Endothelial cell of hepatic sinusoid (primary cell): ENCODE data around the gene FHIT.
"Not testable (repeated sequence)": the region's sequence is repeated elsewhere in the genome, so short reads cannot be mapped to it uniquely, and the experiment has no call there.

Experiments used
- in situ Hi-C: cut with HindIII; loops from 2 replicates; pipeline ENCODE4 v1.10.0; 2017; ENCODE audit warnings: low sequenced_read_pairs

Gene FHIT

DNA sequence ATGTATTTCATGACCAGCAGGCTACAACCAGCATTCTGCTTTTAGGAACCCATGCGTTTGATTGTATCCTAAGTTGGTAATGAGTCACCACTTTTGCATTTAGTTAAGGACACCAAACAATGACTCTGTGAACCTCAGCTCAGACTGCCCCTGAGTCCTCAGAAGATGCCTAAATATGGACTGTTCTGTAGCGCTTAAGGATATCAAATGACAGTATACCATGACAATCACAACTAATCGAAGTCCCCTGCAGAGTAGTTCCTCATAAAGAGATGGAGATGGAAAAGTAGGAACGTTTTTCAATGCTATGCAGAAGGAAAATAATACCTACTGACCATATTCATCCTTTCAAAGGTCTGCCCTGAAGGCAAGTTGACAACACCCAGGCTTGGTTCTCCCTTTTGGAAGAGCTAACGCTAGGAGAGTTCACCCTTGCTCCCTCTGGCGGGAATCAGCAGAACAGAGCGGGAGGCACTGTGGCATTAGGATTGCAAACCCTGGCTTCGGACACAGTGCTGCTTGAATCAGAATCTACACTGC is 508.6 kb downstream of the FHIT start:
- in situ Hi-C loops, result no loop called here

GRCh38 chr3:60737633-60738399 is 513.4 kb downstream of the FHIT start:
- in situ Hi-C loops, result no loop called here

GRCh38 chr3:60730371-60730770 is 520.9 kb downstream of the FHIT start:
- in situ Hi-C loops, result no loop called here

GRCh38 chr3:60729056-60729455 is 522.2 kb downstream of the FHIT start:
- in situ Hi-C loops, result no loop called here

DNA sequence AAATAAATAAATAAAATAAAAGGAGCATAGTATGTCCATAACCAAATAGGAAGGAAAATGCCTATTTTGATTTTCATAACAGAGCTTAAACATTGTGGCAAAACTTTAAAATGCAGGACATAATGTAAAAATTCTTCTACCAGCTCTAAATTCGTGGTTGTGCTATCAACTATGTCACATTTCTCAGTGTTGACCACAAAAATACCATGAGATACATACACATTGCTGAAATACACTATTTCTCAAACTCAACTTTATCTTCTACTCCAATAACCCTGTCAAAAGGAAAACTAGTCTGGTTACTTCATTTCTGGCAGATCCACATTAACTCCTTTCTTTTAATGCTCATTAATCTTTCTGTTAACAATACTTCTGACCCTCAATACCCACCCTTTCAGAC is 523.2 kb downstream of the FHIT start:
- in situ Hi-C loops, result no loop called here

DNA sequence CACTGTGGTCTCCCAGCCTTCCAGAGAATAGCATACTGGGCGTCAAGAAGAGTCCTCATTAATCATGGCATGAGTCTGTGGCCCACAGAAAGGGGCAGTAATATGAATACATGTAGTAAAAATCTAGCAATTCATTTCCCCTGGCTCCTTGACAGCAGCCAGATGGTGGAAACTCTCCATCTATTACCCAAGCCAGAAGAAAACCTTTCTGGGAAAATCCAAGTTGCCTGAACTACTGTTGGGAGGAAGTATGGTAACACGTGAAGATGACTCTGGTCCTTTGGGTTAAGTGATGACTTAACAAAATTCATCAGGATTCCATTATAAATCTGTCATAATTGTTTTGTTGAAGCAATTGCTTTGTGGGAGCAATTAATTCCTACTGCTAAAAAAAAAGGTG is 530.5 kb downstream of the FHIT start:
- in situ Hi-C loops, result no loop called here

DNA sequence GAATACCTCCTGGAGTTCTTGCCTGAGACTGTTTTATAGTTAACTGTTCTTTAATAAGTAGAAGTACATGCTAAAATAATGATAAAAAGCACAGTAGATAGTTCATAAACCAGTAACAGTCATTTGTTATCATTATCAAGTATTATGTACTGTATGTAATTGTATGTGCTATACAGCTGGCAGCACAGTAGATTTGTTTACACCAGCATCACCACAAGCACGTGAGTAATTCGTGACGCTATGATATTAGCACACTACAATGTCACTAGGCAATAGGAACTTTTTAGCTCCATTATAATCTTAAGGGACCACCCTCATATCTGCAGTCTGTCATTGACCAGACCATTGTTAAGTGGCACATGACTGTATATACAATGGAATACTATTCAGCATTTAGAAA is 534.7 kb downstream of the FHIT start:
- in situ Hi-C loops, result no loop called here

- in situ Hi-C loops, result no loop called here
Measured at GRCh38 chr3:60708191-60708975, 542.9 kb downstream of the FHIT start.

DNA sequence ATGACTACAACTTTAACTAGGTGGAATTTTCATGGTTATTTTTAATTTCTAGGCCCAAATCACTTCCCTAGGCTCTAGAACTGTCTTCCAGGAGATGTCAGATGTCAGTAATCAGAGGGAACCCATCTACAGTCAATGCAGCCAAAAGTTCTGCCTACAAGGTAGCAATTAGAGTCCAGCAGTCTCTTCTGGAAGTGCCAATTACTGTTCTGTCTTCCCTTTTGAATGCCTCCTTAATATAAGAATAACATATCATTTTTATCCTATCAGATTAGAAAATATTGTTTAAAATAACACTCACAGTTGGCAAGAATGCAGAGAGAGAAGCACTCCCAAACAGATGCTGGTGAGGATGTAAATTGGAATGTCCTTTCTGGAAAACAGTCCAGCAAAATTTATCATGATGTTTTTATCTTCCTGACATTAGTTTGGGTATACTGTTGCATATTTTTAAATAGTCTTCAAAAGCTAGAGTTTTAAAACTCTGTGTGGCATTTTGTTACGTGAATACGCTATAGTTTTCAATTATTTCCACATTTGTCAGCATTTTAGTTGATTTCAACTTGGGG is 543.7 kb downstream of the FHIT start:
- in situ Hi-C loops, result no loop called here

- in situ Hi-C loops, result no loop called here
Measured at GRCh38 chr3:60703956-60704736, 547.1 kb downstream of the FHIT start.

DNA sequence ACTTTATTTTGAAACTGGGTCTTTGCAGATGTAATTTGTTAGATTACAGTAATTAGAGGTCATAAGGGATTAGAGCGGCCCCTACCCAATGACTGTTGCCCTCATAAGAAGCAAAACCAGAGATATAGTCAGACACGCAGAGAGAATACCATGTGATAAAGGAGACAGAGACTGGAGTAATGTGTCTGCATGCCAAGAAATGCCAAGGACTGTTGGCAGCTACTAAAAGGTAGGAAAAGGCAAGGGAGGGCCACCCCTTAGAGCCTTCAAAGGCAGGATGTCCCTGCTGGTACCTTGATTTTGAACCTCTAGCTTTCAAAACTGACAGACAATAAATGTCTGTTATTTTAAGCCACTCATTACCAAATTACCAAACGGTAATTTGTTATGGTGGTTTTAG is 548.2 kb downstream of the FHIT start:
- in situ Hi-C loops, result no loop called here

GRCh38 chr3:60698117-60698516 is 553.1 kb downstream of the FHIT start:
- in situ Hi-C loops, result no loop called here

DNA sequence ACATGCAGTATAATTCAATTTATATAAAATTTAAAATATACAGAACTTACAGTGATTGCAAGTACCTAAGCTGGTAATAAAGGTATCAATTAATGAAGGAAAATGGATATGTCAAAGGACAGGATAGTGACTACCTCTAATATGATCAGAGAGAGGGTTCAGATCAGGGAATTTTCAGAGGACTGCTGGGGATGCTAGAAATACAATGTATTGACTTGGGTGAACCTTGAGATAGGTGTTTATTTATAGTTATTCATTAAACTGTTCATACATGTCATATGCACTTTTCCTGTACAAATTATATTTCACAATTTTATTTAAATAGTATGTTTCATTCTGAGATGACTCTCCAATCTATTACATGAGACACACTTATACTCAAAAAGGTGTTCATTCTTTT is 554.1 kb downstream of the FHIT start:
- in situ Hi-C loops, result no loop called here

- in situ Hi-C loops, result no loop called here
Measured at GRCh38 chr3:60696428-60697125, 554.7 kb downstream of the FHIT start.

- in situ Hi-C loops, result no loop called here
Measured at GRCh38 chr3:60675424-60675823, 575.8 kb downstream of the FHIT start.

DNA sequence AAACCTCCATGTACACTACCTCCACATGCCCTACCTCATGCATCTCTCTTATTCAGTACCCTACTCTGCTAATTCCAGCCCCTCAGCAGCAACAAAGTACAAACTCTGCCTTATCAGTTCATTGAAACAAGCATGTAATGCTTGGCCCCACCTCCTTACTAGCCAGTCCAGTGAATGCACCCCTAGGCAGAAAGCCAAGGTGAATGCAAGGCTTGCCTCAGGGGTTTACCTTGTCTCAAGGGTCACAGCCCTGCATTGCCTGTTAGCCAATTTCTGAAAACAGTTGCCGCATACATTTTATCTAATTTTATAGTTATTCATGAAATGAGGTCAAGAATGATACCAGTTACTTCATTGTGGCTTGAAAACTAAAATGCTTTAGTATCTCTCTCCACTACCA is 576.4 kb downstream of the FHIT start:
- in situ Hi-C loops, result no loop called here

- in situ Hi-C loops, result no loop called here
Measured at GRCh38 chr3:60673123-60673522, 578.1 kb downstream of the FHIT start.

- in situ Hi-C loops, result not testable (repeated sequence)
Measured at GRCh38 chr3:60672337-60672736, 578.9 kb downstream of the FHIT start.

DNA sequence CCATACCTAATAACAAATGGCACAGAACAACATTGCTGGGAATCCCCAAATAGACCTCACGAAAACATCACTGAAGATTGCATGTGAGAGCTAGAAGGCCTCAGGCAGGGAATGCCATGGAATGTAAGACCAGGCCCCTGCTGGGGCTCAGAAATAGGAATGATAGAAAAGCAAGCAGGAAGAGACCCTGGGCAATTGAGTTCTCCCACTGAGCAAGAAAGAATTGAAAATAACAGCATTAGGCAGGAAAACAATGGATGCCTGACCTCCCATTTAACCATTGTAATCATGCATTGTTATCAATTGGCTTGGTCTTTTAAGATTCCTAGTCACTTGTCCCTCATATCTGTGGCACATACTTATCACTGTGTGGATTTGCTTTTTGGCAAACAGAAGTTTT is 581.6 kb downstream of the FHIT start:
- in situ Hi-C loops, result no loop called here

- in situ Hi-C loops, result no loop called here
Measured at GRCh38 chr3:60660026-60660425, 591.2 kb downstream of the FHIT start.
